HG03439 (cell line): ENCODE data around the gene TIAM2.
"Not testable (repeated sequence)": the region's sequence is repeated elsewhere in the genome, so short reads cannot be mapped to it uniquely, and the experiment has no call there.

Experiments used
- ATAC-seq: cut with Tn5 transposase; IDR thresholded peaks from one replicate; pipeline ENCODE4 v1.9.1; 2021; ENCODE audit warnings: mild to moderate bottlenecking, moderate library complexity; ENCODE audit not compliant: unreplicated experiment

TIAM2 gene

DNA sequence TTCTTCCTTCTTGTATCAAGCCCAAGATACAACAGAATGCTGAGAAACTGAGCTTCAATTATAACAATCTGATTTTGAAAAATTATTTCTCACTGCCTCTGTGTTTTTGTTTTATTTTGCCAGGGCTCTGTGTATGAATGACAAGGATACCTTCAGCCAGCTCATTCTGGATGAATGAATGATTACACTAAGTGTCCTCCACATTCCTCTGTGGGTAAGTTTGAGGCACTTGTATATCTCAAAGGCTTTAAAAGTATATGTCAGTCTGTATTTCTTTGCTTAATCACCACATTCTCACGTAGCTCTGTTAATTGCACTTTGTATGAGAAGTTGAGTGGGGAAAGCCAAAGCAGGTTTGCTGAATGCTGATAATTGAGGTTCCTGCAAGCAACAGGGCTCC, 95.1 kb downstream of the TIAM2 start:
- ATAC-seq = no peak

DNA sequence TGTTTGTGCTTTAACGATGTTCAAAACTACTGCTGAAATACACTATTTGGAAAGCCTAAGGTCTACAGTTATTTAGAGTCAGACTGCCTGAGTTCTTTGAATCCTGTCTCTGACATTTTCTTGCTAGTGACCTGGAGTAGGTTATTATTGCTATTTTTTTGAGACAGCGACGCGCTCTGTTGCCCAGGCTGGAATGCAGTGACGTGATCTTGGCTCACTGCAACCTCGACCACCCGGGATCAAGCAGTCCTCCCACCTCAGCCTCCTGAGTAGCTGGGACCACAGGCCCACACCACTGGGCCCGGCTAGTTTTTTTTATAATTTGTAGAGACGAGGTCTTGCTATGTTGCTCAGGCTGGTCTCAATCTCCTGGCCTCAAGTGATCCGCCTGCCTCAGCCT, 96.6 kb downstream of the TIAM2 start:
- ATAC-seq = no peak

- ATAC-seq = no peak
Observed at GRCh38 chr6:155093430-155093829, 98.3 kb downstream of the TIAM2 start.

DNA sequence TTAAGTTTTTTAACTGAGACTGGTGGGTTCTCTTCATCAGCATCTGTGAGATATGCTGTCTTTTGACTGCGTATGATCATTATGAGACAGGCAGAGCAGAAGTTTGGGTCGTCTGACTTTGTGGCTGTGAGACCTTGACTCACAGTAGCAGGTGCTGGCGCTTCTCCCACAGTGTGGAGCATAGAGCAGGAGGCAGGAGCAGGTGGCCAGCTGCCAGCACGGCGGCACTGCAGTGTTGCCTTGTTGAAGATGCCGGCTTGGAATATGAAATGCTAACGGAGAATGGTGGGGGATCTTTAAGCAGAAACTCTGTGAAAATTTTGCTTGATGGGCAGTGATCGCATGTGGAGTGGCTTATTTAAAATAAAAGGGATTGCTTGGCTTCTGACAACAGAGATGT, 105.0 kb downstream of the TIAM2 start:
- no peak for ATAC-seq

- no peak for ATAC-seq
Observed at GRCh38 chr6:155100591-155100990, 105.5 kb downstream of the TIAM2 start.

GRCh38 chr6:155103083-155103645, 108.0 kb downstream of the TIAM2 start:
- not testable (repeated sequence) for ATAC-seq

DNA sequence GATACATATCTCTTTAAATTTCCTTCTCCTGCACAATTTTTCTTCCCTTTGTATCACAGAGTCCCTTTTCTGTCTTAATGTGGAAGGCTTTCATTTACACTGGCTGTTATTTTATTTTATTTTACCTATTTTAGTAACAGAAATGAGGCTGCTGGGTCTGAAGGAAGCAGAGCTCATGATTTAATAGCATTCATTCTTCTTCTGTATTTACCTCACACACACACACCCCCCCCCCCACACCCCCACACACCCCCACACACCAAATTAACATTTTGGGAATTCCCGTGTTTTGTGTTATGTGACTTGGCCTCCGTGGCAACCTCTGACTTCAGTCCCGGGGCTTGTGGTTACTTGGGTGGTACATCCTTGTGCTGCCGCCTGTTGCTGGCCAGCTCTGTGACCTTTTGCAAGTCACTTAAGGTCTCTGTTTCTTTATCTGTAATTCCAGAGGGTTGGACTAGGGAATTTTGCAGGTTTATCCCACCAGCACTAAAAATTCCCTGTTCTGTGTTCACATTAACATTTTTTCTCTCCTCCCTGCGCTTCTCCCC, 108.8 kb downstream of the TIAM2 start:
- ATAC-seq = no peak

DNA sequence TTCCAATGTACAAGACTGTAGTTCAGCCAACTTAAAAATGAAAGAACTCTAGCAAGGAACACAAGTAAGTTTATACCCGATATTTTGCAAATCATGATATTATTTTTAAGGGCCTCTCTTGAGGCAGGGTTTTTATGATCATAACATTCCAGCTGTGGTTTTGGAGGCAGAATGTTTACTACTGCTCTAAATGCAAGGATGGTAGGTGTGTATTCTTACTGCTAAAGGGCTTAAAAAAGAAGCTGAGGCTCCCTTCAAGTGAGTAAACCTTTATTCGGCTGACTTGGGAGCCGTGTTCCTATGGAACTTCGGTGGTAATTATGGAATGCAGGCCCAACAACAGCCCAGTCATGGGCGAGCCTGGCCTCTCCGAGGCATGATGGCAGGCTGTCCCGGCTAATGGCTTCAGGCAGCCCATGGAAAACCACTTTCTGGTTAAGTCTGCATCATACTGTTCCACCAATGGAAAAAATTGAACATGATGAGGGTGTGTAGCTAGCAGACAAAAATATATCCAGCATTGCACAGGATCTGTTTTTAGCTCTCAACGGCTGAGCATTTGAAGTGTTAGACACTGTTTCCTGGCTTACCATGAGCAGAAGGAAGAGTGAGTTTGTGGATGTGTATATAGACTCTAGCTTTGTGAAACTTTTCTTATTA, 111.5 kb downstream of the TIAM2 start:
- no peak for ATAC-seq

DNA sequence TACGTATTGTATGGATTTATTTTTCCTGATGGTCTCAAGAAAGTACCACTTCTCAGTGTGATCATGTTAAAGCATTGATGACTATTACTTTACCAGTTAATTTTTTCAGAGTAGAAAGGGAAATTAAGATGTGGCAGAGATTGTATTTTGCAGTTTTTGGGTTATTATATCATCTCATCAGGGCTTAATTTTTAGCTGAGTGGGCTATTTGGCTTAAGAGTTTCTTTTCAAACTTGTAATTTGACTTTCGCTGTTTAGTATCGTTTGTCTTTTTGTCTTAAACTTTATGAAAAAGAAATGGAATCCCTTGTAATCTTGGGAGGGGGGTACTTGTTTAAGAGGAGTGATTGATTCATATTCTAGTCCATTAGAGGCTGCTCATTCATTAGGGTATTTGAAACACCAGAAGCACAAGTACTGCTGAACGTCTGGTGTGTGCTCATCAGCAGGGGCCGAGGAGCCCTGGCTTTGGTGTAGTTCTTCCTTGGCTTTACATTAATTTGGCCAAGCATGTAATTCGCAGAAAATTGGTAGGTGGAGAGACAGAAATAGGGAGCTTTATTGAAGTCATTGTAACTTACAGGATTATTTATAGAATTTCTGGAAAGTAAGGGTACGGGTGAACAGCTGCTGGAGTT, 112.4 kb downstream of the TIAM2 start:
- no peak for ATAC-seq

DNA sequence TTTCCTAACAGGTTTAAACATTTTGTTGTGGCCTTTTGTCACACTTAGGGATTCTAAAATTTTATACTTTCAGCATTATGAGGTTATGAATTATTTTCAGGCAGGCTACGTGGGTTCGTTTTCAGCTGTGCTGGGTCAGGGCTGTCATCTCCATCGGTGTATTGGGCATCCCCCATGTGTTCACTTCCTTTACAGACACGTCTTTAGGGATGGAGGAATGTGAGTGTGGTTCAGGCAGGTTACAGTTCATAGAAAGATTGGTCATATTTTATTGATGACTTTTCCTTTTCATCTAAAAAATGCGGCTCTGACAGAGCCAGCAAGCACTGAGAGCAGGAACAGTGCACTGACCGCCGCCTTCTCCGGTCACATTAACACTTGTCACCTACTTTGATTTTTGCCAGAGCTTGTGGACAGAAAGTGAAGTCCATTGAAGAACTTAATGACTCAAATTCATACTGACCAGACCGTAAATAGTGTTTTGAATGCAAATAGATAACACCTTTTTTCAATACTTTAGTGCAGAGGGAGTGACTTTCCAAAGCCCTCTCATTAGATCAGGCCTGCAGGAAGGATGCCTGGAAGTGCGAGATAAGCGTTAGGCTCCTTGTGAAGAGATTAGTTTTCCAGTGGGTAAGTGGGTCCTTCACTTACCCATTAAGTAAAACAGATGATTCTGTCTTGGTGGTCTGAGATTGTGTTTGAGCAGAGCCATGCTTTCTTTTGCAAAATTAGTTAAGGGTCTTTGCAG, 113.1 kb downstream of the TIAM2 start:
- no peak for ATAC-seq

GRCh38 chr6:155110721-155111120, 115.6 kb downstream of the TIAM2 start:
- no peak for ATAC-seq

DNA sequence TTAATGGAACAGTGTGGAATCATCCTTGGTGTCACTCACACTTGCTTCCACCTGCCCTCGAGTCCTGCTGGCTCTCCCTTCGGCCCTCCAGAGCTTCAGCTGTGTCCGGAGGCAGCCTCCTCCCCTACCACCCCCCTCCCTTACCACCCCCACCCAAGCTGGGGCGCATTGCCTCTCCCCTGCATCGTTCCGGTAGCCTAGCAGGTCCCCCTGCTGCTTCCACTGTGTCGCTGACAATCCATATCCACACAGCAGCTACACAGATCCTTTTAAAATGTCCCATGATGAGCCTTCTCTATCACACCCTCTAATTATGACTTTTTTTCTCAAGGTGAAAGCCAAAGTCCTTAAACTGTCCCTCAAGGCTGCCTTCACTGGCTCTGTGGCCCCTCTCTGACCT, 117.6 kb downstream of the TIAM2 start:
- ATAC-seq = no peak

- no peak for ATAC-seq
Observed at GRCh38 chr6:155115893-155116570, 120.9 kb downstream of the TIAM2 start.

GRCh38 chr6:155116571-155116910, 121.4 kb downstream of the TIAM2 start:
- ATAC-seq = no peak

- no peak for ATAC-seq
Observed at GRCh38 chr6:155117256-155117655, 122.1 kb downstream of the TIAM2 start.

- ATAC-seq = no peak
Observed at GRCh38 chr6:155117785-155118184, 122.7 kb downstream of the TIAM2 start.

GRCh38 chr6:155119201-155119600, 124.1 kb downstream of the TIAM2 start:
- ATAC-seq = not testable (repeated sequence)

- no peak for ATAC-seq
Observed at GRCh38 chr6:155120034-155120433, 124.9 kb downstream of the TIAM2 start.

DNA sequence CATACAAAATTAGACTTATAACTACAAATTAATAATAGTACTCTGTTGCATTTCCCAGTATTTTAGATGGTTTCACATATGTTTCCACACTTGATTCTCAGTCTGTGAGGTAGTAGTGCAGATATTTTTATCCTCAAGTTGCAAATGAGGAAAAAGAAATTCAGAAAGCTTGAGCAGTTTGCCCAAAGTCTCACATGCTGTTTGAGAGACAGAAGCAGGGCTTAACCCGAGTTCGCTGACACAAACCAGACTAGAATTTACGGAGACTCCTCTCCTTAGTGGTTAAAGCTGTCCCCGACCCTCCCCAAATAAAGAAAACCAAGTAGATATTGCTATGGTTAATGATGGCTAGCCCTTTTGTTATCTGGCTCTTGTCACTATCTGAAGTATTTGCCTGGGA, 126.2 kb downstream of the TIAM2 start:
- ATAC-seq = no peak

GRCh38 chr6:155121699-155122098, 126.6 kb downstream of the TIAM2 start:
- no peak for ATAC-seq
